NCI-H2227 (cell line): ENCODE data around the gene LCE1B.

Experiments
- DNase-seq: peaks from one replicate; lab custom pipeline; 2025; ENCODE audit not compliant: unreplicated experiment; lab: John Stamatoyannopoulos, UW

Gene LCE1B

GRCh38 chr1:152811671-152812070 is at the start of gene LCE1B:
TSS of gene LCE1B (plus strand) at chr1:152811971. CDS start at chr1:152812447, 476 bp downstream.
- DNase-seq: no peak

GRCh38 chr1:152768847-152769533 is 42.8 kb upstream of the LCE1B start:
- no peak for DNase-seq

- no peak for DNase-seq
Measured at GRCh38 chr1:152770411-152770810, 41.4 kb upstream of the LCE1B start.

- DNase-seq: no peak
Measured at GRCh38 chr1:152774875-152775274, 36.9 kb upstream of the LCE1B start, which contains the start of gene LCE1F. TSS of gene LCE1F (plus strand) at chr1:152775140. CDS start at chr1:152776372, 1,232 bp downstream.

- DNase-seq: no peak
Measured at GRCh38 chr1:152776361-152776760, 35.4 kb upstream of the LCE1B start.

- DNase-seq: no peak
Measured at GRCh38 chr1:152777510-152778137, 34.1 kb upstream of the LCE1B start.

- DNase-seq: no peak
Measured at GRCh38 chr1:152783095-152783494, 28.7 kb upstream of the LCE1B start.

- no peak for DNase-seq
Measured at GRCh38 chr1:152786077-152786476, 25.7 kb upstream of the LCE1B start, which contains the start of gene LCE1E. TSS of gene LCE1E (plus strand) at chr1:152786257. CDS start at chr1:152787300, 1,043 bp downstream.

- DNase-seq: no peak
Measured at GRCh38 chr1:152795686-152796085, 16.1 kb upstream of the LCE1B start.

GRCh38 chr1:152796421-152796820 is 15.3 kb upstream of the LCE1B start, which contains the start of gene LCE1D:
TSS of gene LCE1D (plus strand) at chr1:152796721. CDS start at chr1:152797795, 1,074 bp downstream.
- DNase-seq: no peak

- DNase-seq: no peak
Measured at GRCh38 chr1:152801333-152801732, 10.4 kb upstream of the LCE1B start.

GRCh38 chr1:152806576-152806975 is 5.2 kb upstream of the LCE1B start, which contains the start of gene LCE1C:
TSS of gene LCE1C (minus strand) at chr1:152806651. CDS start at chr1:152805478, 1,173 bp downstream.
- no peak for DNase-seq

- DNase-seq: no peak
Measured at GRCh38 chr1:152811050-152811449, 721 bp upstream of the LCE1B start.

- DNase-seq: no peak
Measured at GRCh38 chr1:152817309-152817708, 5.5 kb downstream of the LCE1B start.

GRCh38 chr1:152823294-152823693 is 11.5 kb downstream of the LCE1B start:
- no peak for DNase-seq

GRCh38 chr1:152824964-152825363 is 13.2 kb downstream of the LCE1B start:
- no peak for DNase-seq

GRCh38 chr1:152827173-152827572 is 15.4 kb downstream of the LCE1B start, which contains the start of gene LCE1A:
TSS of gene LCE1A (plus strand) at chr1:152827473. CDS start at chr1:152827473, 0 bp downstream.
- no peak for DNase-seq

- DNase-seq: no peak
Measured at GRCh38 chr1:152836870-152837269, 25.1 kb downstream of the LCE1B start.

GRCh38 chr1:152842556-152842955 is 30.8 kb downstream of the LCE1B start, which contains the start of gene LCE6A:
TSS of gene LCE6A (plus strand) at chr1:152842856. CDS start at chr1:152843521, 665 bp downstream.
- DNase-seq: no peak

GRCh38 chr1:152855661-152856060 is 43.9 kb downstream of the LCE1B start:
- DNase-seq: no peak

- no peak for DNase-seq
Measured at GRCh38 chr1:152858062-152858461, 46.3 kb downstream of the LCE1B start.

- no peak for DNase-seq
Measured at GRCh38 chr1:152859696-152860095, 47.9 kb downstream of the LCE1B start, which contains the start of gene LCE7A. TSS of gene LCE7A (plus strand) at chr1:152859996. CDS start at chr1:152860698, 702 bp downstream.
